ENCODE data around the gene FBXO42.

GRCh38 chr1:16218674-16219071 lies 133.6 kb downstream of the FBXO42 start:
- TF ChIP-seq POLR2A (IDR thresholded peaks at IDR 0.05; ENCODE audit: extremely low read depth, insufficient read length) (no peak), CTCF (IDR thresholded peaks at IDR 0.05; ENCODE audit: low read depth, low read length) (no peak), MYC (IDR thresholded peaks at IDR 0.05; ENCODE audit: low read depth, low read length) (no peak)
- TF ChIP-seq, protein P1, sequence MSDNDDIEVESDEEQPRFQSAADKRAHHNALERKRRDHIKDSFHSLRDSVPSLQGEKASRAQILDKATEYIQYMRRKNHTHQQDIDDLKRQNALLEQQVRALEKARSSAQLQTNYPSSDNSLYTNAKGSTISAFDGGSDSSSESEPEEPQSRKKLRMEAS (IDR thresholded peaks at IDR 0.05; ENCODE audit: low read depth, low read length) = no peak
